Myocyte (in vitro differentiated cells): ENCODE data around the gene PDE11A. TPM values are rescaled to one million over a fixed set of nuclear protein-coding genes. Genes with fewer than 3 reads are reported as not detected.
"Not testable (repeated sequence)": the region's sequence is repeated elsewhere in the genome, so short reads cannot be mapped to it uniquely, and the experiment has no call there.

ENCODE experiments used
- DNase-seq: peaks from one replicate; pipeline ENCODE4 v3.0.0-alpha.2; 2012; ENCODE audit warnings: low read depth
- total RNA-seq: library from RNA; depleted of rRNA; stranded (reverse); fragments of >200 nt; gene quantifications from 2 replicates; pipeline ENCODE4 v1.2.3, GENCODE V29; 2014

PDE11A gene
- total RNA-seq, 1 donor from 2014 or later, result 1.2 TPM

DNA sequence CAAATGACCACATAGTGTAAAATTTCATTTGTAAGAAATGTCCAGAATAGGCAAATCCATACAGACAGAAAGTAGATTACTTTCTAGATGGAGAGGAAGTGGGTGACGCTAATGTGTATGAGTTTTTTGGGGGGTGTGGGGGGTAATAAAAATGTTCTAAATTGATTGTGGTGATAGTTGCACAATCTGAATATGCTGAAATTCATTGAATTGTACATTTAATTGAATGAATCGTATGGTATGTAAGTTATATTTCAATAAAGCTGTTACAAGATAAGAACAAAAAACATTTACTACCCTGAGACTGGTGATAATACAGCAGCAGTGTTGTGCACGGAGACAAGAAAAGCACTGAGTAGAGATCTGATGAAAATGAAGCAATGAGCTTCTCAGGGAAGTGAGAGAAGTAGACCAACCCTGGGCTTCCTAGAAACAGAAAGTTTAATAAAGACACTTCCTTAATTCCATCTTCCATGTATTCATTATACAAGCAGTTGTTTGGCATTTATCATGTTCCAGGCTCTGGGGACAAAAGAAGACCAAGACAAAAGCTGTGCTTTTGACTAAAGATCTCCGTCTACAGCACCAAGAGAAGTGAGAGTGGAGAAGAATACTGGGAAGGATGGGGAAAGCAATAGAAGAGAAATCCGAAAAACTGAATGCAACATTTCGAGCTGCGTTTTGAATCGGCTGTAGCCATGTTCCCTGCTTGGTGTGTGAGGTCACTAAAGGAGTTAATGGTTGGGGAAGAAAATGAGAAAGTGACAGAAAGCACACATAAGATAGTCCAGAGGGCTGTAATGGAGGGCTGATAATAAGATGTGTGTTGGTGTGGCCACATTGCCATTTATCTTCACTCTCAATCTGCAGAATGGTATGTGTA, 1.8 kb upstream of the PDE11A start:
- no peak for DNase-seq

DNA sequence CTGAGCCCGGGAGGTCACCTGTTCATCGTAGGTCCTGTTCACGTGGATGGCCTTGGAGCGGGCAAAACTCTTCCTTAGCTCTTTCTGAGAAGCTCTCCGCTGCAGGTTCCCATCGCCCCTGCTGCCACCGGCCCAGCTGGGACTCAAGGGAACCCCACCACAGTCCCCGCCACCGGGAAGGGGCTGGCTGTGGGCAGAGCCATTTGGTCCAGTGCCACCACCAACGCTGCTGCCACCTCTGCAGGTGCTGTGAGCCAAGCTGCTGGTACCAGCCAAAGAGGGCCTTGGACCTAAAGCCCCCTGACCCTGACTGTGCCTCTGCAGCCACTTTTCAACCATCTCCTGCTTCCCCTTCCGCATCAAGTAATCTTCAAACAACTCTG, 586 bp downstream of the PDE11A start:
- DNase-seq, result no peak

GRCh38 chr2:178070824-178071223, 1.8 kb downstream of the PDE11A start:
- DNase-seq, result no peak

- DNase-seq, result no peak
These were observed 3.0 kb downstream of the PDE11A start for GRCh38 chr2:178069551-178069950.

DNA sequence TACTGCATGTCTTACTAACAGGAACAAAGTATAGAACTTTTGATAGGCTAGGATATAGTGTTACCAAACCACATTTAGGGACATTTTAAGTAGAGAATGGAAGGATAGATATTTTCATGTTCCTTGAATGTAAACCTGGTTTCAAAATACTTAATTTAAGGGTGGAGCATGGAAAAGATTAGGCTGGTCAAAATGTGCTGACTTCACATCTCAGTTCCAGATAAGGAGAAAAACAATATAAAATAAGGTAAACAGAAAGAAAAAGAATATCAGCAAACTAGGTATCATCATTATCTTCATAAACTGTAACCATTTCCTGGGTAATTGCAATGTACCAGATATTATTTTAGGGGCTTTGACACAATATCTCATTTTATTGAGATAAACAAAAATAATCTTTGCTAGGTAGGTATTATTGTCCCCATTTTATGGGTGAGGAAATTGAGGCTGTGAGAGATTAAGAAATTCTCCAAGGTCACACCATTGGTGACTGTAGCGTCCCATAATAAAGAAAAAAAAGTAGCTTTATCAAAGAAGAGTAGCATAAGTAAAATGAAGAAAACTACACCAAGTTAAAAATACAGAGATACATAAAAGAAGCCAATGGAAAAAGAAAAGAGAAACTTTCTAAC, 3.6 kb downstream of the PDE11A start:
- DNase-seq, result no peak

- peak; percentile 74 for DNase-seq
These were observed 5.5 kb downstream of the PDE11A start for GRCh38 chr2:178066890-178067669.

DNA sequence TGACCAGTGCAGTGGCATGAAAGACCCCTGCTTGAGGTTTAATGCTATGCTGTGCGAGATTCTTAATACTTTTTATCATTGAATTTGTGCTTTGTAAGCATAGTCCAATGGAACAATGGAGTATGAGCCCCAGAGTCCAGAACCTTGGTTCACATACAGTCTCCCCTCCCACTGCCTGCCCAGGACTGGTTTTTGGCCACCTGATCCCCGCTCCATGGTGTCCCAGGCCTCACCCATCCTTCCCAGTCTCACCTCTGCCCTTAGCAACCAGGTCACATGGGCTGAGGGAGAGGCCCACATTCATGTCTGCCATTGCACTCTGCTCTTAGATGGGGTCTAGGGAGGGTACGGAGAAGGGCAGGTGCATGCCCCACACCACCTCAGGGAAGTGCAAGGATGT, 6.3 kb downstream of the PDE11A start:
- DNase-seq, result no peak

- no peak for DNase-seq
These were observed 12.9 kb downstream of the PDE11A start for GRCh38 chr2:178059681-178060080.

GRCh38 chr2:178059111-178059510, 13.5 kb downstream of the PDE11A start:
- no peak for DNase-seq

GRCh38 chr2:178057179-178057680, 15.3 kb downstream of the PDE11A start:
- DNase-seq, result no peak

GRCh38 chr2:178056345-178056744, 16.2 kb downstream of the PDE11A start:
- DNase-seq, result no peak

DNA sequence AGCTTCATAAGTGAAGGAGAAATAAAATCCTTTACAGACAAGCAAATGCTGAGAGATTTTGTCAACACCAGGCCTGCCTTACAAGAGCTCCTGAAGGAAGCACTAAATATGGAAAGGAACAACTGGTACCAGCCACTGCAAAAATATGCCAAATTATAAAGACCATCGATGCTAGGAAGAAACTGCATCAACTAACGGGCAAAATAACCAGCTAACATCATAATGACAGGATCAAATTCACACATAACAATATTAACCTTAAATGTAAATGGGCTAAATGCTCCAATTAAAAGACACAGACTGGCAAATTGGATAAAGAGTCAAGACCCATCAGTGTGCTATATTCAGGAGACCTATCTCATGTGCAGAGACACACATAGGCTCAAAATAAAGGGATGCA, 21.3 kb downstream of the PDE11A start:
- DNase-seq, result not testable (repeated sequence)

DNA sequence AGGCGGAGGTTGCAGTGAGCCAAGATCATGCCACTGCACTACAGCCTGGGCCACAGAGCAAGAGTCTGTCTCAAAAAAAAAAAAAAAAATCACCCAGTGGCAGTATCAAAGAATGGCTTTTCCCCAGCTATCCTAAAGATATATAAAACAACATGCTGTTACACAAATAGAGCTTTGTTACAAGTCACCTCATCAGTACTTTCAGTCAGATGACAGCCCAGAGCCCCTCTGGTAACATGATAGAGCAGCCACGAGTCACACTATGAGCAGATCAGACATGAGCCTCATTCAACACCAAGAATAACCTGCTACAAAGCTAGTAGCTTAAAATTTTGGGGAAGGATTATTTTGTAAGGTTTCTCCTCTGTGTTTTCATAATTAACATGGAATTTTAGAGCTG, 25.2 kb downstream of the PDE11A start:
- DNase-seq, result no peak

- no peak for DNase-seq
These were observed 27.7 kb downstream of the PDE11A start for GRCh38 chr2:178044836-178045235.

- no peak for DNase-seq
These were observed 29.3 kb downstream of the PDE11A start for GRCh38 chr2:178043266-178043665.

DNA sequence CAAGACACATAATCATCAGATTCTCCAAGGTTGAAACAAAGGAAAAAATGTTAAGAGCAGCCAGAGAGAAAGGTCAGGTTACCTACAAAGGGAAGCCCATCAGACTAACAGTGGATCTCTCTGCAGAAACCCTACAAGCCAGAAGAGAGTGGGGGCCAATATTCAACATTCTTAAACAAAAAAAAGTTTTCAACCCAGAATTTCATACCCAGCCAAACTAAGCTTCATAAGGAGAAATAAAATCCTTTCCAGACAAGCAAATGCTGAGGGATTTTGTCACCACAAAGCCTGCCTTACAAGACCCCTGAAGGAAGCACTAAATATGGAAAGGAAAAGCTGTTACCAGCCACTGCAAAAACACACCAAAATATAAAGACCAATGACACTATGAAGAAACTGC, 39.0 kb downstream of the PDE11A start:
- not testable (repeated sequence) for DNase-seq

- no peak for DNase-seq
These were observed 43.2 kb downstream of the PDE11A start for GRCh38 chr2:178029342-178029741.

- DNase-seq, result no peak
These were observed 46.9 kb downstream of the PDE11A start for GRCh38 chr2:178025551-178026185.

DNA sequence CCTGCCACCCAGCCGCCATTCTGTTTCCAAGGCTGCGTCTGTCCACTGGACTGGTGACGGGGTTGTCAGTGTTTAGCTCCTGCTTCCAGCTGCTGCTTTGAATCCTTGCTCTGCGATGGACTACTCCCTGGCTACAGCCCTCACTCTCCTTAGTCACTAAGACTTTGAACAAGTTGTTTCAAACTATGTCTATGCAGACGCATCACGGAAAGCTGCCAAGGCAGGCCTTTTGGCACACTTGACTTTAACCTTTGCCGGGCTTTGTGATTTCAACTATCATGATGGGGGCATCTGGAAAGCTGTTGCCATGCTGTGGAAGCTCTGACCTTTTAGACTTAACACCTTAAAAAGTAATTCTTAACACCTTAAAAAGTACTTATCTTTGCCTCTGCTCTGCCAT, 54.4 kb downstream of the PDE11A start:
- DNase-seq, result no peak

GRCh38 chr2:178016612-178017011, 56.0 kb downstream of the PDE11A start:
- no peak for DNase-seq

GRCh38 chr2:178012639-178013038, 59.9 kb downstream of the PDE11A start:
- no peak for DNase-seq
